ENCODE data around the gene MRPS22. TPM values are rescaled to one million over a fixed set of nuclear protein-coding genes. Genes with fewer than 3 reads are reported as not detected.

MRPS22 gene
- total and polyA plus RNA-seq, 2 of the 8 experiments (the other 6 are each of a cell fraction or from before 2014, with no cell fraction given), result 28.3 to 45.8 TPM

DNA sequence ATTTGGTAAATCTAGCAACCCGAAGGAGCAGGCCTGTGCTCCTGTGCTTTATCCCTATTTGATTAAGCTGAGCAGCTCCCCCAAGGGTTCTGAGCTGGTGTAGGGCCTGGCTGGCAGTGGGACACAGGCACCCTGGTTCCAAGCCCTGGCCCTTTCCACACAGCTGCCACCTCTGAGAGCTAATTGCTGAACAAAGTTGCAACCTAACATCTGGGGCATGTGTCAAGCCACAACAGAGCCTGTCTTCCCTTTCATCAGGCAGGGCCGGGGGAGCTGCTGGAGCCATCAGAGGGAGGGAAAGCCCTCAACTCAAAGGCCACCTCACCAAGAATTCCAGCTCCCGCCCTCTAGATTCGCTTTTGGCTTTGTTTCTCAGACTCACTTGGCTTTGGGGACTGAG lies 17.1 kb upstream of the MRPS22 start:
- WGBS, 2 experiments (ENCODE audit: extremely low coverage in 1 of 2, insufficient coverage in 1 of 2, insufficient read length in 1 of 2, insufficient replicate concordance in 2 of 2, low coverage in 1 of 2, low lambda C conversion rate in 2 of 2, missing lambda C conversion rate in 1 of 2), result 85% methylated on average over 4 of the region's 4 CpGs; no CpG with 5 or more reads in 1 of the 2 experiments
- H3K18ac ChIP-seq (ENCODE audit: extremely low read depth, low read length), result no peak overlapping the region
- H3K9me3 ChIP-seq (ENCODE audit: insufficient read depth in 2 of 2, low read depth in 1 of 2, low read length in 1 of 2), result no peaks in the 10 kb centered on the region
- ChIA-PET POLR2A (ENCODE audit: partially characterized antibody) (no interaction called here), CTCF (ENCODE audit: partially characterized antibody) (interaction anchor here (0.9 to 2.5 kb wide), 7 partner anchors 11 to 403 kb away, joined by 3 to 11 read pairs (median 4); no protein-coding TSS in a partner anchor)
- no peaks in the 10 kb centered on the region for H3K36me3 ChIP-seq (ENCODE audit: control insufficient read depth in 2 of 4, insufficient read depth in 4 of 4, low read length in 3 of 4)
- no peak overlapping the region for H2AK5ac ChIP-seq (ENCODE audit: low read depth, low read length)
- no peaks in the 10 kb centered on the region for H3K23me2 ChIP-seq (ENCODE audit: low read depth, low read length)
- no peak overlapping the region for H3K14ac ChIP-seq (ENCODE audit: insufficient read length)
- H3K4me2 ChIP-seq (ENCODE audit: insufficient read depth in 1 of 2, low read depth in 2 of 2, low read length in 2 of 2), result no peak overlapping the region
- H2BK12ac ChIP-seq (ENCODE audit: low read depth, low read length), result no peak overlapping the region
- H2BK20ac ChIP-seq (ENCODE audit: low read length), result no peak overlapping the region
- H4K20me1 ChIP-seq (replicated peaks in 1 of 2; ENCODE audit: control insufficient read depth in 1 of 2, insufficient read depth in 2 of 2, low read length in 2 of 2), result no peaks in the 10 kb centered on the region
- H4K8ac ChIP-seq (ENCODE audit: extremely low read depth, insufficient read depth, low read length), result no peak overlapping the region
- no peak overlapping the region for H3K27ac ChIP-seq (ENCODE audit: low read depth, low read length)
- H2BK120ac ChIP-seq (replicated peaks; ENCODE audit: low read depth, low read length), result no peak overlapping the region
- no peaks in the 10 kb centered on the region for H3K79me2 ChIP-seq (ENCODE audit: control insufficient read depth in 1 of 2, insufficient read depth in 2 of 2, low read length in 2 of 2)
- peaks cover 0 to 2% (median 0%) of the 10 kb centered on the region in 4 experiments; a peak in 2 of 7 replicates for H3K27me3 ChIP-seq (replicated peaks in 1 of 4; ENCODE audit: control insufficient read depth in 3 of 4, extremely low read depth in 1 of 4, insufficient read depth in 3 of 4, low read length in 3 of 4)
- no peak overlapping the region for H2BK15ac ChIP-seq (ENCODE audit: low read length)
- no peaks in the 10 kb centered on the region for H3K79me1 ChIP-seq (ENCODE audit: low read depth, low read length)
- H2BK5ac ChIP-seq (ENCODE audit: low read depth, low read length), result no peak overlapping the region
- no peak overlapping the region for H4K5ac ChIP-seq (ENCODE audit: insufficient read length, low read depth, low read length)
- no peak overlapping the region for H2AFZ ChIP-seq (ENCODE audit: low read length)
- TF ChIP-seq SUZ12 (IDR thresholded peaks at IDR 0.05; ENCODE audit: low read length) (no peak), RAD21 (IDR thresholded peaks at IDR 0.05 in 1 of 2, conservative IDR thresholded peaks at IDR 0.05 in 1 of 2; ENCODE audit: low read depth in 2 of 2, low read length in 2 of 2) (0 out of 4 replicates have a peak, but pooled peaks of 1 of the 2 experiments have one; percentile 8), NRF1 (IDR thresholded peaks at IDR 0.05; ENCODE audit: low read depth, low read length) (no peak), SIRT6 (IDR thresholded peaks at IDR 0.05; ENCODE audit: low read length) (no peak)
- FAIRE-seq (no peak), DNase-seq (ENCODE audit: low read depth in 1 of 2, low spot score in 2 of 2) (no peak)
- H3K56ac ChIP-seq (replicated peaks; ENCODE audit: insufficient read length, low read depth, low read length), result no peak overlapping the region
- no peak overlapping the region for H3K4ac ChIP-seq (replicated peaks; ENCODE audit: insufficient read length, low read depth, low read length)
- no peak overlapping the region for H4K91ac ChIP-seq (replicated peaks; ENCODE audit: insufficient read length, low read length)
- no peak overlapping the region for H3K4me3 ChIP-seq (ENCODE audit: extremely low read depth in 1 of 4, insufficient read depth in 2 of 4, low read depth in 3 of 4, low read length in 4 of 4)
- no peak overlapping the region for H3K23ac ChIP-seq (ENCODE audit: insufficient read length)
- no peak overlapping the region for H3K9ac ChIP-seq (replicated peaks in 1 of 4; ENCODE audit: extremely low read depth in 1 of 4, low read depth in 3 of 4, low read length in 3 of 4)
- H3K4me1 ChIP-seq (replicated peaks in 1 of 4; ENCODE audit: control insufficient read depth in 3 of 4, insufficient read depth in 4 of 4, low read length in 3 of 4), result no peaks in the 10 kb centered on the region

Measured in H1 (cell line).